IPS DF 6.9 (cell line): ENCODE data around the gene ADGRG1.

Experiments used
- DNase-seq: peaks from one replicate; pipeline ENCODE4 v3.0.0-alpha.2; 2013; ENCODE audit warnings: low read depth, low spot score
- H3K27ac ChIP-seq: one replicate; pipeline ENCODE4 v1.5.1; 2013; ENCODE audit warnings: low read length, control low read depth
- H3K27me3 ChIP-seq: 2 replicates; pipeline ENCODE4 v1.6.1; 2013; ENCODE audit warnings: mild to moderate bottlenecking, low read length; ENCODE audit not compliant: control insufficient read depth, insufficient read depth
- H3K36me3 ChIP-seq: 2 replicates; pipeline ENCODE4 v1.6.1; 2013; ENCODE audit warnings: low read length; ENCODE audit not compliant: control insufficient read depth, insufficient read depth
- H3K4me1 ChIP-seq: 2 replicates; pipeline ENCODE4 v1.6.1; 2013; ENCODE audit warnings: low read length; ENCODE audit not compliant: control insufficient read depth, insufficient read depth
- H3K4me3 ChIP-seq: 2 replicates; pipeline ENCODE4 v1.5.1; 2013; ENCODE audit warnings: mild to moderate bottlenecking, low read length
- H3K9me3 ChIP-seq: 2 replicates; pipeline ENCODE4 v1.6.1; 2013; ENCODE audit warnings: low read length, inconsistent platforms; ENCODE audit not compliant: control insufficient read depth, insufficient read depth
- WGBS: extraction: QIAGEN DNeasy Blood & Tissue Kit; methylation state at CpG from one replicate; pipeline ENCODE4 v1.1.7; 2013; ENCODE audit warnings: mixed read lengths, missing lambda C conversion rate; ENCODE audit not compliant: insufficient read length, insufficient coverage; 5-methylcytosine and 5-hydroxymethylcytosine counted together

ADGRG1 gene

GRCh38 chr16:57644383-57645014 lies 16.1 kb downstream of the ADGRG1 start:
- WGBS, result no CpG with 5 or more reads among the region's 11 CpGs
- no peaks in the 10 kb centered on the region for H3K36me3 ChIP-seq
- no peaks in the 10 kb centered on the region for H3K4me1 ChIP-seq
- no peaks in the 10 kb centered on the region for H3K27me3 ChIP-seq
- no peaks in the 10 kb centered on the region for H3K9me3 ChIP-seq
- no peak for DNase-seq
- no peak overlapping the region for H3K4me3 ChIP-seq
- H3K27ac ChIP-seq, result no peak overlapping the region

- H3K27ac ChIP-seq, result no peak overlapping the region
- H3K36me3 ChIP-seq, result no peaks in the 10 kb centered on the region
- H3K9me3 ChIP-seq, result no peaks in the 10 kb centered on the region
- no peaks in the 10 kb centered on the region for H3K27me3 ChIP-seq
- WGBS, result no CpG with 5 or more reads among the region's 10 CpGs
- DNase-seq, result no peak
- H3K4me3 ChIP-seq, result no peak overlapping the region
- no peaks in the 10 kb centered on the region for H3K4me1 ChIP-seq
These were observed 16.7 kb downstream of the ADGRG1 start for GRCh38 chr16:57645169-57645568.

GRCh38 chr16:57645691-57646387 lies 17.4 kb downstream of the ADGRG1 start:
- H3K4me1 ChIP-seq, result no peaks in the 10 kb centered on the region
- no peak overlapping the region for H3K4me3 ChIP-seq
- H3K9me3 ChIP-seq, result no peaks in the 10 kb centered on the region
- H3K36me3 ChIP-seq, result no peaks in the 10 kb centered on the region
- no CpG with 5 or more reads among the region's 24 CpGs for WGBS
- H3K27me3 ChIP-seq, result no peaks in the 10 kb centered on the region
- DNase-seq, result no peak
- no peak overlapping the region for H3K27ac ChIP-seq

- WGBS, result no CpG with 5 or more reads among the region's 14 CpGs
- no peak for DNase-seq
- Histone ChIP-seq H3K27ac (no peak overlapping the region), H3K9me3 (no peaks in the 10 kb centered on the region), H3K4me3 (no peak overlapping the region), H3K36me3 (no peaks in the 10 kb centered on the region), H3K27me3 (no peaks in the 10 kb centered on the region), H3K4me1 (no peaks in the 10 kb centered on the region)
These were observed 18.1 kb downstream of the ADGRG1 start for GRCh38 chr16:57646388-57647039.

- H3K4me1 ChIP-seq, result no peaks in the 10 kb centered on the region
- H3K27ac ChIP-seq, result no peak overlapping the region
- no CpG with 5 or more reads among the region's 10 CpGs for WGBS
- no peak for DNase-seq
- H3K36me3 ChIP-seq, result no peaks in the 10 kb centered on the region
- no peaks in the 10 kb centered on the region for H3K27me3 ChIP-seq
- no peak overlapping the region for H3K4me3 ChIP-seq
- H3K9me3 ChIP-seq, result no peaks in the 10 kb centered on the region
These were observed 18.9 kb downstream of the ADGRG1 start for GRCh38 chr16:57647136-57647875.

- Histone ChIP-seq H3K4me1 (no peaks in the 10 kb centered on the region), H3K27ac (no peak overlapping the region), H3K27me3 (no peaks in the 10 kb centered on the region), H3K36me3 (no peaks in the 10 kb centered on the region), H3K4me3 (no peak overlapping the region), H3K9me3 (no peaks in the 10 kb centered on the region)
- no CpG with 5 or more reads among the region's 5 CpGs for WGBS
- no peak for DNase-seq
These were observed 19.7 kb downstream of the ADGRG1 start for GRCh38 chr16:57648125-57648524.

GRCh38 chr16:57648581-57649442 lies 20.4 kb downstream of the ADGRG1 start:
- H3K27ac ChIP-seq, result no peak overlapping the region
- peak; percentile 58 for DNase-seq

GRCh38 chr16:57649443-57649751 lies 21.0 kb downstream of the ADGRG1 start:
- no CpG with 5 or more reads among the region's 6 CpGs for WGBS
- H3K27me3 ChIP-seq, result no peaks in the 10 kb centered on the region
- no peak overlapping the region for H3K4me3 ChIP-seq
- no peaks in the 10 kb centered on the region for H3K36me3 ChIP-seq
- H3K4me1 ChIP-seq, result no peaks in the 10 kb centered on the region
- H3K9me3 ChIP-seq, result no peaks in the 10 kb centered on the region
- no peak overlapping the region for H3K27ac ChIP-seq
- DNase-seq, result no peak

More at GRCh38 chr16:57648581-57649442, 20.4 kb downstream of the ADGRG1 start:
- Histone ChIP-seq H3K4me3 (no peak overlapping the region), H3K9me3 (no peaks in the 10 kb centered on the region), H3K4me1 (no peaks in the 10 kb centered on the region), H3K36me3 (no peaks in the 10 kb centered on the region), H3K27me3 (no peaks in the 10 kb centered on the region)
- WGBS, result no CpG with 5 or more reads among the region's 18 CpGs

- no peaks in the 10 kb centered on the region for H3K27me3 ChIP-seq
- H3K4me1 ChIP-seq, result no peaks in the 10 kb centered on the region
- no CpG with 5 or more reads among the region's 7 CpGs for WGBS
- no peaks in the 10 kb centered on the region for H3K9me3 ChIP-seq
- H3K36me3 ChIP-seq, result no peaks in the 10 kb centered on the region
- no peak overlapping the region for H3K4me3 ChIP-seq
- H3K27ac ChIP-seq, result no peak overlapping the region
- DNase-seq, result no peak
These were observed 21.4 kb downstream of the ADGRG1 start for GRCh38 chr16:57649846-57650245.
